GM21367 (cell line): ENCODE results near the gene SLC35F1.
"Not testable (repeated sequence)": the region's sequence is repeated elsewhere in the genome, so short reads cannot be mapped to it uniquely, and the experiment has no call there.

ENCODE experiments used
- ATAC-seq: cut with Tn5 transposase; IDR thresholded peaks from one replicate; pipeline ENCODE4 v1.9.1; 2021; ENCODE audit not compliant: unreplicated experiment

Gene SLC35F1

GRCh38 chr6:117924690-117925089 lies 17.6 kb downstream of the SLC35F1 start:
- ATAC-seq = no peak

- no peak for ATAC-seq
Observed at GRCh38 chr6:117927866-117928265, 20.8 kb downstream of the SLC35F1 start.

- no peak for ATAC-seq
Observed at GRCh38 chr6:117928833-117929232, 21.8 kb downstream of the SLC35F1 start.

GRCh38 chr6:117929501-117929900 lies 22.4 kb downstream of the SLC35F1 start:
- no peak for ATAC-seq

GRCh38 chr6:117930645-117931044 lies 23.6 kb downstream of the SLC35F1 start:
- no peak for ATAC-seq

- ATAC-seq = no peak
Observed at GRCh38 chr6:117932001-117932400, 24.9 kb downstream of the SLC35F1 start.

GRCh38 chr6:117932676-117933075 lies 25.6 kb downstream of the SLC35F1 start:
- ATAC-seq = no peak

GRCh38 chr6:117933471-117933870 lies 26.4 kb downstream of the SLC35F1 start:
- no peak for ATAC-seq

GRCh38 chr6:117938311-117938995 lies 31.4 kb downstream of the SLC35F1 start:
- ATAC-seq = no peak

GRCh38 chr6:117947234-117947633 lies 40.2 kb downstream of the SLC35F1 start:
- ATAC-seq = no peak

GRCh38 chr6:117951783-117952182 lies 44.7 kb downstream of the SLC35F1 start:
- ATAC-seq = no peak

- peak; percentile 74 for ATAC-seq
Observed at GRCh38 chr6:117955684-117956256, 48.7 kb downstream of the SLC35F1 start.

- no peak for ATAC-seq
Observed at GRCh38 chr6:117956386-117956785, 49.3 kb downstream of the SLC35F1 start.

GRCh38 chr6:117958536-117958935 lies 51.5 kb downstream of the SLC35F1 start:
- ATAC-seq = no peak

GRCh38 chr6:117960877-117961276 lies 53.8 kb downstream of the SLC35F1 start:
- ATAC-seq = no peak

GRCh38 chr6:117961301-117961700 lies 54.2 kb downstream of the SLC35F1 start:
- ATAC-seq = no peak

GRCh38 chr6:117965763-117966162 lies 58.7 kb downstream of the SLC35F1 start:
- not testable (repeated sequence) for ATAC-seq

GRCh38 chr6:117971637-117972036 lies 64.6 kb downstream of the SLC35F1 start:
- no peak for ATAC-seq

- ATAC-seq = no peak
Observed at GRCh38 chr6:117974914-117975627, 68.0 kb downstream of the SLC35F1 start.

GRCh38 chr6:117976030-117976651 lies 69.1 kb downstream of the SLC35F1 start:
- ATAC-seq = peak; percentile 71

- ATAC-seq = no peak
Observed at GRCh38 chr6:117985916-117986315, 78.9 kb downstream of the SLC35F1 start.

- no peak for ATAC-seq
Observed at GRCh38 chr6:117986396-117986795, 79.3 kb downstream of the SLC35F1 start.
